CD4-positive, alpha-beta memory T cell (primary cell): Measurements from ENCODE around the gene CLOCK. TPM values are rescaled to one million over a fixed set of nuclear protein-coding genes. Genes with fewer than 3 reads are reported as not detected.

ENCODE experiments used
- CTCF ChIA-PET: fragments of 350-600 bp; sonication (Branson Sonifier 250); formaldehyde crosslinking; loops from one replicate; lab custom pipeline; 2021; ENCODE audit warnings: inconsistent platforms; ENCODE audit not compliant: partially characterized antibody; lab: Charles Lee
- POLR2A ChIA-PET: fragments of 350-600 bp; sonication (Branson Sonifier 250); formaldehyde crosslinking; loops from one replicate; lab custom pipeline; 2021; ENCODE audit not compliant: partially characterized antibody; lab: Charles Lee
- DNase-seq, 5 donors: peaks; one replicate each; pipeline versions ENCODE4 v3.0.0 to v3.0.0-alpha.2; 2020 to 2022; ENCODE audit warnings: mixed read lengths in 1 of 5
- H3K27ac ChIP-seq: one replicate; pipeline ENCODE4 v1.7.0; 2013; ENCODE audit warnings: low read depth, low read length
- H3K27me3 ChIP-seq: 2 replicates; pipeline ENCODE4 v1.7.0; 2013; ENCODE audit warnings: mild to moderate bottlenecking, low read length, moderate library complexity; ENCODE audit not compliant: insufficient read depth
- H3K36me3 ChIP-seq: 2 replicates; pipeline ENCODE4 v1.7.0; 2013; ENCODE audit warnings: mild to moderate bottlenecking, low read length, moderate library complexity; ENCODE audit not compliant: insufficient read depth
- H3K4me1 ChIP-seq: 2 replicates; pipeline ENCODE4 v1.7.0; 2013; ENCODE audit warnings: mild to moderate bottlenecking, low read length, moderate library complexity; ENCODE audit not compliant: insufficient read depth
- H3K4me3 ChIP-seq, 2 donors: one replicate each; pipeline ENCODE4 v1.7.0; 2013; ENCODE audit warnings: low read length in 2 of 2, mild to moderate bottlenecking in 1 of 2
- H3K9me3 ChIP-seq, 2 donors: one replicate each; pipeline ENCODE4 v1.7.0; 2013; ENCODE audit warnings: low read length in 2 of 2, control low read depth in 1 of 2; ENCODE audit not compliant: control insufficient read depth in 1 of 2
- H3K27ac Mint-ChIP-seq, 7 donors: one replicate each; pipeline ENCODE4 v1.8.0; 2020 to 2021; ENCODE audit warnings: mixed read lengths in 7 of 7, mild to moderate bottlenecking in 6 of 7, inconsistent platforms in 3 of 7, moderate library complexity in 3 of 7
- H3K27me3 Mint-ChIP-seq, 2 donors: one replicate each; pipeline ENCODE4 v1.8.0; 2020 to 2021; ENCODE audit warnings: mixed read lengths in 2 of 2
- H3K36me3 Mint-ChIP-seq, 2 donors: one replicate each; pipeline ENCODE4 v1.8.0; 2020 to 2021; ENCODE audit warnings: mixed read lengths in 2 of 2, inconsistent platforms in 1 of 2, mild to moderate bottlenecking in 1 of 2
- H3K4me1 Mint-ChIP-seq, 4 donors: one replicate each; pipeline ENCODE4 v1.8.0; 2020 to 2021; ENCODE audit warnings: mixed read lengths in 4 of 4, mild to moderate bottlenecking in 1 of 4
- H3K4me3 Mint-ChIP-seq, 8 donors: one replicate each; pipeline ENCODE4 v1.8.0; 2020 to 2021; ENCODE audit warnings: mixed read lengths in 8 of 8, mild to moderate bottlenecking in 7 of 8, moderate library complexity in 6 of 8, inconsistent platforms in 3 of 8
- H3K9me3 Mint-ChIP-seq, 8 donors: one replicate each; pipeline ENCODE4 v1.8.0; 2020 to 2021; ENCODE audit warnings: mixed read lengths in 8 of 8, mild to moderate bottlenecking in 5 of 8, inconsistent platforms in 3 of 8, moderate library complexity in 1 of 8
- intact Hi-C: fragments of 100-400 bp; cut with micrococcal nuclease; formaldehyde crosslinking; loops from one replicate; pipeline ENCODE4 v1.15.1; 2023
- polyA plus RNA-seq, 2 donors: library from polyadenylated mRNA; unstranded; fragments of 300-500 nt; fragmentation: Illumina TruSeq; gene quantifications; one replicate each; pipeline ENCODE4 v1.2.3, GENCODE V29; 2021
- total RNA-seq, 2 experiments: library from RNA; stranded (reverse); gene quantifications; one replicate each; pipeline ENCODE4 v1.2.3, GENCODE V29; 2021

CLOCK gene
- total and polyA plus RNA-seq, 4 experiments from 2014 or later = 2.1 to 15.4 (median 9.8) TPM

GRCh38 chr4:55398966-55399365 is 147.7 kb downstream of the CLOCK start:
- Mint-ChIP-seq H3K4me1 (peaks cover 41 to 61% (median 48%) of the 10 kb centered on the region in 4 donors), H3K4me3 (peak overlapping the region in 7 of 8 donors; percentile 26 to 91 (median 68)), H3K27me3 (no peaks in the 10 kb centered on the region), H3K9me3 (peaks cover 0 to 2% (median 0%) of the 10 kb centered on the region in 8 donors), H3K36me3 (peaks cover 11 to 35% of the 10 kb centered on the region in 2 donors), H3K27ac (peak overlapping the region in 6 of 7 donors; percentile 63 to 91 (median 75))
- no peak for DNase-seq
- Histone ChIP-seq H3K27ac (no peak overlapping the region), H3K36me3 (no peaks in the 10 kb centered on the region), H3K27me3 (no peaks in the 10 kb centered on the region), H3K4me1 (peaks cover 48% of the 10 kb centered on the region), H3K9me3 (no peaks in the 10 kb centered on the region), H3K4me3 (no peak overlapping the region)
- intact Hi-C loops = loop anchor here (5.0 kb wide), 5 partner anchors 457 to 1962 kb away; partner anchors contain the start of genes CHIC2, NOA1, POLR2B and REST
- CTCF ChIA-PET = interaction anchor here (0.7 to 2.3 kb wide), 3 partner anchors 53 to 455 kb away, joined by 3 to 11 read pairs (median 4); partner anchors contain the start of gene SRD5A3
- POLR2A ChIA-PET = interaction anchor here (0.9 to 1.0 kb wide), 3 partner anchors 26 to 550 kb away, joined by 4 read pairs; partner anchors contain the start of gene CEP135

GRCh38 chr4:55398461-55398860 is 148.2 kb downstream of the CLOCK start:
- Mint-ChIP-seq H3K9me3 (peaks cover 0 to 2% (median 0%) of the 10 kb centered on the region in 8 donors), H3K27me3 (no peaks in the 10 kb centered on the region), H3K4me1 (peaks cover 38 to 56% (median 45%) of the 10 kb centered on the region in 4 donors), H3K36me3 (peaks cover 7 to 30% of the 10 kb centered on the region in 2 donors), H3K27ac (peak overlapping the region; percentile 39 to 93 (median 64)), H3K4me3 (peak overlapping the region; percentile 65 to 91 (median 88))
- Histone ChIP-seq H3K4me3 (peak overlapping the region in 1 of 2 donors; percentile 17), H3K4me1 (peaks cover 48% of the 10 kb centered on the region), H3K27ac (peak overlapping the region; percentile 36), H3K9me3 (no peaks in the 10 kb centered on the region), H3K27me3 (no peaks in the 10 kb centered on the region), H3K36me3 (no peaks in the 10 kb centered on the region)
- no peak for DNase-seq
- POLR2A ChIA-PET = interaction anchor here (0.9 to 1.0 kb wide), 3 partner anchors 26 to 551 kb away, joined by 4 read pairs; partner anchors contain the start of gene CEP135
- CTCF ChIA-PET = interaction anchor here (0.7 to 2.3 kb wide), 2 partner anchors 53 to 455 kb away, joined by 3 to 11 read pairs; partner anchors contain the start of gene SRD5A3
- intact Hi-C loops = loop anchor here (5.0 kb wide), 5 partner anchors 456 to 1961 kb away; partner anchors contain the start of genes CHIC2, NOA1, POLR2B and REST

- POLR2A ChIA-PET = interaction anchor here (3.8 kb wide), 1 partner anchor 148 kb away, joined by 53 read pairs; the partner anchor contains the start of gene CLOCK
- Mint-ChIP-seq H3K4me1 (peaks cover 35 to 56% (median 44%) of the 10 kb centered on the region in 4 donors), H3K27ac (peak overlapping the region; percentile 64 to 93 (median 91)), H3K36me3 (peaks cover 4 to 30% of the 10 kb centered on the region in 2 donors), H3K9me3 (peaks cover 0 to 2% (median 0%) of the 10 kb centered on the region in 8 donors), H3K4me3 (peak overlapping the region; percentile 86 to 91 (median 89)), H3K27me3 (no peaks in the 10 kb centered on the region)
- Histone ChIP-seq H3K27me3 (no peaks in the 10 kb centered on the region), H3K4me1 (peaks cover 48% of the 10 kb centered on the region), H3K9me3 (no peaks in the 10 kb centered on the region), H3K4me3 (peak overlapping the region in 1 of 2 donors; percentile 74), H3K27ac (peak overlapping the region; percentile 84), H3K36me3 (no peaks in the 10 kb centered on the region)
- CTCF ChIA-PET = interaction anchor here (1.0 to 2.3 kb wide), 2 partner anchors 52 kb away, joined by 4 to 11 read pairs; partner anchors contain the start of gene SRD5A3
- intact Hi-C loops = loop anchor here (5.0 kb wide), 5 partner anchors 455 to 1960 kb away; partner anchors contain the start of genes CHIC2, NOA1, POLR2B and REST
- DNase-seq = no peak
Measured at GRCh38 chr4:55397520-55398321, 149.0 kb downstream of the CLOCK start.

GRCh38 chr4:55397126-55397436 is 149.6 kb downstream of the CLOCK start:
- Histone ChIP-seq H3K4me1 (peaks cover 48% of the 10 kb centered on the region), H3K9me3 (no peaks in the 10 kb centered on the region), H3K27ac (peak overlapping the region; percentile 84), H3K36me3 (no peaks in the 10 kb centered on the region), H3K27me3 (no peaks in the 10 kb centered on the region), H3K4me3 (peak overlapping the region; percentile 59 to 74)
- H3K4me1 Mint-ChIP-seq = peaks cover 35 to 56% (median 44%) of the 10 kb centered on the region in 4 donors
- intact Hi-C loops = loop anchor here (5.0 kb wide), 5 partner anchors 455 to 1960 kb away; partner anchors contain the start of genes CHIC2, NOA1, POLR2B and REST
- H3K4me3 Mint-ChIP-seq = peak overlapping the region; percentile 86 to 91 (median 89)
- DNase-seq = no peak
- H3K27me3 Mint-ChIP-seq = no peaks in the 10 kb centered on the region
- ChIA-PET CTCF (interaction anchor here (0.9 to 2.3 kb wide), 3 partner anchors 51 to 107 kb away, joined by 3 to 6 read pairs (median 4); no protein-coding TSS in a partner anchor), POLR2A (interaction anchor here (1.0 to 3.8 kb wide), 3 partner anchors 12 to 149 kb away, joined by 3 to 53 read pairs (median 11); partner anchors contain the start of genes CLOCK and SRD5A3)
- H3K9me3 Mint-ChIP-seq = peaks cover 0 to 2% (median 0%) of the 10 kb centered on the region in 8 donors
- H3K36me3 Mint-ChIP-seq = peaks cover 4 to 30% of the 10 kb centered on the region in 2 donors
- H3K27ac Mint-ChIP-seq = peak overlapping the region; percentile 64 to 93 (median 91)

- POLR2A ChIA-PET = interaction anchor here (1.0 to 3.8 kb wide), 9 partner anchors 10 to 552 kb away, joined by 3 to 53 read pairs (median 5); partner anchors contain the start of genes CEP135, CLOCK, EXOC1 and SRD5A3
- H3K27me3 Mint-ChIP-seq = no peaks in the 10 kb centered on the region
- Histone ChIP-seq H3K9me3 (no peaks in the 10 kb centered on the region), H3K4me1 (peaks cover 47% of the 10 kb centered on the region), H3K27me3 (no peaks in the 10 kb centered on the region), H3K4me3 (peak overlapping the region; percentile 59 to 74), H3K27ac (peak overlapping the region; percentile 84), H3K36me3 (no peaks in the 10 kb centered on the region)
- H3K27ac Mint-ChIP-seq = peak overlapping the region; percentile 75 to 99 (median 92)
- H3K4me3 Mint-ChIP-seq = peak overlapping the region; percentile 87 to 98 (median 91)
- intact Hi-C loops = loop anchor here (5.0 kb wide), 5 partner anchors 454 to 1959 kb away; partner anchors contain the start of genes CHIC2, NOA1, POLR2B and REST
- peaks cover 35 to 56% (median 44%) of the 10 kb centered on the region in 4 donors for H3K4me1 Mint-ChIP-seq
- CTCF ChIA-PET = interaction anchor here (0.9 to 4.8 kb wide), 6 partner anchors 10 to 156 kb away, joined by 3 to 43 read pairs (median 4); partner anchors contain the start of gene SRD5A3
- H3K36me3 Mint-ChIP-seq = peaks cover 4 to 30% of the 10 kb centered on the region in 2 donors
- peaks cover 0 to 2% (median 0%) of the 10 kb centered on the region in 8 donors for H3K9me3 Mint-ChIP-seq
- DNase-seq = peak in 4 of 5 donors; percentile 8 to 43 (median 30)
Measured at GRCh38 chr4:55396308-55397125, 150.2 kb downstream of the CLOCK start.
